ENCODE data around the gene NOL11. TPM values are rescaled to one million over a fixed set of nuclear protein-coding genes. Genes with fewer than 3 reads are reported as not detected.
A peak's percentile ranks its signal among the peaks of the same experiment; 100 is the strongest.
"Not testable (repeated sequence)": the region's sequence is repeated elsewhere in the genome, so short reads cannot be mapped to it uniquely, and the experiment has no call there.

The NOL11 gene
- total and polyA plus RNA-seq, 12 donors = 21.7 to 44.8 (median 24.7) TPM

- Histone ChIP-seq H3K4me3 (no peak overlapping the region), H3K36me3 (peaks cover 0 to 26% (median 0%) of the 10 kb centered on the region in 9 donors), H3K27ac (no peak overlapping the region), H3K9me3 (peaks cover 0 to 6% (median 0%) of the 10 kb centered on the region in 11 donors), H3K4me1 (no peaks in the 10 kb centered on the region), H3K27me3 (no peaks in the 10 kb centered on the region)
- DNase-seq (no peak), ATAC-seq (no peak)
- no peak for TF ChIP-seq CTCF (IDR thresholded peaks at IDR 0.05)
- WGBS, 2 donors = 78 to 83% methylated on average over 3 of the region's 3 CpGs
- intact Hi-C loops (cut with DNase I) = loop anchor here in 2 of 10 donors (10.0 kb wide), 2 partner anchors 192 to 212 kb away; no protein-coding TSS in a partner anchor
Observed at GRCh38 chr17:67696347-67696746, 21.4 kb upstream of the NOL11 start.

GRCh38 chr17:67696853-67697498 lies 20.8 kb upstream of the NOL11 start:
- 84 to 88% methylated on average over 4 of the region's 4 CpGs for WGBS, 2 donors
- Histone ChIP-seq H3K27ac (no peak overlapping the region), H3K27me3 (no peaks in the 10 kb centered on the region), H3K4me1 (no peaks in the 10 kb centered on the region), H3K9me3 (peaks cover 0 to 6% (median 0%) of the 10 kb centered on the region in 11 donors), H3K36me3 (peaks cover 0 to 26% (median 0%) of the 10 kb centered on the region in 9 donors), H3K4me3 (no peak overlapping the region)
- no peak for TF ChIP-seq CTCF (IDR thresholded peaks at IDR 0.05)
- DNase-seq (no peak), ATAC-seq (no peak)
- intact Hi-C loops (cut with DNase I) = loop anchor here in 2 of 10 donors (10.0 kb wide), 2 partner anchors 192 to 212 kb away; no protein-coding TSS in a partner anchor

- Histone ChIP-seq H3K27me3 (no peaks in the 10 kb centered on the region), H3K27ac (no peak overlapping the region), H3K4me3 (no peak overlapping the region), H3K9me3 (peaks cover 0 to 6% (median 0%) of the 10 kb centered on the region in 11 donors), H3K36me3 (no peaks in the 10 kb centered on the region), H3K4me1 (no peaks in the 10 kb centered on the region)
- no peak for TF ChIP-seq CTCF (IDR thresholded peaks at IDR 0.05)
- DNase-seq = no peak
- WGBS, 2 donors = 61 to 64% methylated on average over 5 of the region's 5 CpGs
- peak in 1 of 8 donors; percentile 11 for ATAC-seq
- intact Hi-C loops (cut with DNase I) = no loop called here
Observed at GRCh38 chr17:67700037-67700724, 17.6 kb upstream of the NOL11 start.

- WGBS, 2 donors = 90 to 96% methylated on average over 1 of the region's 1 CpG
- intact Hi-C loops (cut with DNase I) = no loop called here
- DNase-seq = no peak
Observed at GRCh38 chr17:67700725-67701119, 17.0 kb upstream of the NOL11 start.

GRCh38 chr17:67702861-67703260 lies 14.9 kb upstream of the NOL11 start:
- ATAC-seq; H3K4me1 ChIP-seq; DNase-seq; H3K36me3 ChIP-seq; H3K9me3 ChIP-seq; H3K27me3 ChIP-seq; H3K4me3 ChIP-seq; H3K27ac ChIP-seq; intact Hi-C loops (cut with DNase I): not testable (repeated sequence)
- 94 to 96% methylated on average over 8 of the region's 8 CpGs for WGBS, 2 donors

More at GRCh38 chr17:67700725-67701119, 17.0 kb upstream of the NOL11 start:
- Histone ChIP-seq H3K4me1 (no peaks in the 10 kb centered on the region), H3K27ac (no peak overlapping the region), H3K27me3 (no peaks in the 10 kb centered on the region), H3K9me3 (peaks cover 0 to 6% (median 0%) of the 10 kb centered on the region in 11 donors), H3K4me3 (no peak overlapping the region), H3K36me3 (no peaks in the 10 kb centered on the region)
- TF ChIP-seq CTCF (IDR thresholded peaks at IDR 0.05) = no peak
- ATAC-seq = no peak
